T47D (cell line): ENCODE data around the gene MAP4.

Source experiments
- DNase-seq, 2 experiments: peaks; one replicate each; pipeline versions ENCODE4 v3.0.0 to v3.0.0-alpha.2; 2011 to 2012; ENCODE audit warnings: low read depth in 1 of 2, low spot score in 1 of 2
- JUND ChIP-seq: IDR thresholded peaks from 2 replicates; pipeline ENCODE4 v1.6.1; 2012; ENCODE audit warnings: low read depth
- in situ Hi-C: cut with HindIII; loops from 2 replicates; pipeline ENCODE4 v1.10.0; 2016; ENCODE audit warnings: low sequenced_read_pairs, low pct_unique_long_range_greater_than_20kb

MAP4 gene

DNA sequence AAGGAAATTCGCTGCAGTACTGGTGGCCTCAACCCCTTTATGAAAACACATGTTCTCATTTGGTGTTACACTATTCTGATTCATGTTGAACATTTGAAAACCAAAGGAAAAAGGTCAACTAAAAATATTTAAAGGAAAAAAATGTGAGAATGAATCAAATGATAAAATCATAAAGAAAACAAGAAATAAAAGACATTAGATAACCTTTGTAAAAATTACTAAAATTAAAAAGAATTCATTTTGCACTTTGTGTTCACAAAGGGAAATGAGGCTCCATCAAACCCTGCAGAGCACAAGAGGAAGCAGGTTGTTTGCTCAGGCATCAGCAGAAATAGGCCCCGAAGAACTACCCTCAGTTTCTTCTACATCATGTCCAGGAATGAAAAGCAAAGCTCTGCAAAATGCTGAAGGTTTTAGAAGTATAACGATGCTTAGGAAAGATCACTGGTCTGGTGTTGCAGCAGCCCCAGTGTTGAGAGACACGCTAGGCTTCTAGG lies 41.2 kb downstream of the MAP4 start:
- in situ Hi-C loops: no loop called here
- no peak for TF ChIP-seq JUND
- no peak for DNase-seq

DNA sequence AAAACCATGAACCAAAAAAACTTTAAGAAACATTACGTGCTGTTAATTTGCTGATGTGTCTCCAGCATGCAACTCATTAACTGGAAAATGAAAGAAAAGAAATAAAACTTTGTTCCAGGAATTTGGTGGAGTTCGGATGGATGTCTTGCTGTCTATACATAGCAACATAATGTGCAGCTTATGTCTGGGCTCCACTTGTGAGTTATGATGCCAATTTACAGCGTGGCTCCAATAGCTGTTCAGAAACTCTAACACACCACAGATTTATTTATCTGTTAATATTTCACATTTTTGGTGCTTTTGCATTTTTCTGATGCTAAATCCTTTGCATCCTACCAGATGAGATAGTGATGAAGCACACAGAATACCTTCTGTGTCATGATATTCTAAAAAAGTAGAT lies 45.1 kb downstream of the MAP4 start:
- in situ Hi-C loops: no loop called here
- no peak for DNase-seq
- TF ChIP-seq JUND: no peak

DNA sequence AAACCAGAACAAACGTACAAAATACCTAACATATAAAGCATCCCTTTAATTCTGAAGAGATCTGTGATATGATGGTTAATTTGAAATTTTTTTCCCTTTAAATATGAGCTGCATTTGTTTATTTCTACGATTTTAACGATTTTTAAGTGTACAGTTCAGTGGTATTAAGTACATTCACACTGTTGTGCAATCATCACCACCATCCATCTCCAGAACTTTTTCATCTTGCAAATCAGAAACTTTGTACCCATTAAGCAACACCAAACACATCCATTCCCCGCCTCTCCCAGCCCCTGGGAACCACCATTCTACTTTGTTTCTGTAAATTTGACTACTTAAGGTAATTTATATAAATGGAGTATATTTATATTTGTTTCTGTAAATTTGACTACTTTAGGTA lies 51.5 kb downstream of the MAP4 start:
- in situ Hi-C loops: no loop called here
- TF ChIP-seq JUND: no peak
- no peak for DNase-seq

DNA sequence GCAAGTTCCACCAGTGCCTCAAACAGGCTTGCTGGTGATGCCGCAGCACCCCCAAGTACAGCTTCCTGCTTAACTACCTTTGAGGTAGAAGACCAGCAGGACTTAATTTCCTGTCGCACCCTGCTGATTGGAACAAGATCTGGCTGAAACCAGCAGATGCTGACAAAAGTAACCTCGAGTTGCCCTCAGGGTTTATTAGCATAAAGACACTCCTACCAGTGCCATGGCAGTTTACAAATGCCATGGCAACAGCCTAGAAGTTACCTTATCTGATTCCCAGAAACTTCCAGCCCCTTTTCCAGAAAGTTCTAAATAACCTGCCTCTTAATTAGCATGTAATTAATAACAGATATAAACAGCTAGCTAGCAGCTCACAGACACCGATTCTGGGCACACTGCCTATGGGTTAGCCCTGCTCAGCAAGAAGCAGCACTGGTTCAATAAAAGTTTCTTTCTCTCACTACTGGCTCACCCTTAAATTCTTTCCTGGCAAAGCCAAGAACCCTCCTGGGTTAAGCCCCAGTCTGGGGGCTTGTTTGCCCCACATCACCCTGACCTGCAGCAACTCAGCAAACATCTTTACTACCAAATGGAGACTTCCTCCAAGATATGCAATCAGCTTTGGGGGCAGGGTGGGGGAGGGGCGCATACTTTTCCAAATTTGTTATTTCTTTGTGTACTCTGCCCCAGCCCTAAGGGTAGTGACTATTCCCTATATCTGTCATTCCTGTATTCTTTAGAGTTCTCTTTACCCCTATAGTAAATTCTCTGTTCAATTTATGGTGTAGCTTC lies 54.2 kb downstream of the MAP4 start:
- TF ChIP-seq JUND: no peak
- no peak for DNase-seq
- in situ Hi-C loops: no loop called here

DNA sequence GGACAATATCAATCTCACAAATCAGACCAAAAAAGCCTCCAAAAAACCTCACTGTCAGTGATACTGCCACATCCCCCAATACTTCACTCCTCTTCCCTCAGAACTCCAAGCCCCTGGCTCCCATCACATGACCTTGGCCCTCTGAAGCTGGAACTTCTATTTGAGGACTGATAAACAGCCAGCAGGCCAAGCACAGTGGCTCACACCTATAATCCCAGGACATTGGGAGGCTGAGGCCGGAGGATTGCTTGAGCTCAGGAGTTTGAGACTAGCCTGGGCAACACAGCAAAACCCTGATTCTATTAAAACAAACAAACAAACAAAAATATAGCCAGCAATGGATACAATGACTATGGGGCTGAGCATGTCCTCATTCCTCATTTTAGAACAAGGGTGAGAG lies 55.2 kb downstream of the MAP4 start:
- no peak for DNase-seq
- no peak for TF ChIP-seq JUND
- in situ Hi-C loops: no loop called here

DNA sequence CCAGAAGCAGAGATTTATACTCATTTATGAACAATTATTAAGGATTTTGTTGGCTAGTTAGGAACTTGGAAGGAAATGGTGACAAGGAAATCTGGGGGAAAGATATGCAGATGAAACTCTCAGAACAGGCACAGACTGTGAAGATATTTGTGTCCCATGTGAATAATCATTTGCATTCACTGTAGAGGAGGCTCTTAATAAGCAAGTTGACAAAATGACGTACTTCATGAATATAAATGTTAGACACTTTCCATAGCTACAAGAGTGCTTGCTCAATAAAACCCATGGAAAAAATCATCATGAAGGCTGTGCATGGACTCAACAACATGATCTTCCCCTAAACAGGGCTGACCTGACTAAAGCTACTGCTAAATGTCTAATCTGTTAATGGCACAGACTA lies 59.7 kb downstream of the MAP4 start:
- in situ Hi-C loops: no loop called here
- DNase-seq: no peak
- no peak for TF ChIP-seq JUND

DNA sequence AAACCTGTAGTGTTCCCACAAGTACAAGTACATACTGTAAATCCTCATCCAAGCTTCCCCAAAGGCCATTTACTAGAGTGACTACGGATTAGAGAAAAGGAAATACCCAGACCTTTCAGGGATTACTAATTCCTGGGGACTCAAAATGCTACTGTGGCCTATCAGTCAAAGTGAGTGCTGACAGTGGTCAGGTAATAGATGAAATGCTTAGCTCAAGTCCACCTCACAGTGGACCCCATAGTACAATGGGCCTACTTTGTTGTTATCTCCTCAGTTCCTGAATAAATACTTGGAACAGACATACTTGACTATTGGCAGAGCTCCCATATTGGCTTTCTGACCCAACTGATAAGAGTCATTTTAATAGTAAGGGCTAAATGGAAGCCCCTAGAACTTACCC lies 61.6 kb downstream of the MAP4 start:
- no peak for TF ChIP-seq JUND
- in situ Hi-C loops: no loop called here
- DNase-seq: no peak

DNA sequence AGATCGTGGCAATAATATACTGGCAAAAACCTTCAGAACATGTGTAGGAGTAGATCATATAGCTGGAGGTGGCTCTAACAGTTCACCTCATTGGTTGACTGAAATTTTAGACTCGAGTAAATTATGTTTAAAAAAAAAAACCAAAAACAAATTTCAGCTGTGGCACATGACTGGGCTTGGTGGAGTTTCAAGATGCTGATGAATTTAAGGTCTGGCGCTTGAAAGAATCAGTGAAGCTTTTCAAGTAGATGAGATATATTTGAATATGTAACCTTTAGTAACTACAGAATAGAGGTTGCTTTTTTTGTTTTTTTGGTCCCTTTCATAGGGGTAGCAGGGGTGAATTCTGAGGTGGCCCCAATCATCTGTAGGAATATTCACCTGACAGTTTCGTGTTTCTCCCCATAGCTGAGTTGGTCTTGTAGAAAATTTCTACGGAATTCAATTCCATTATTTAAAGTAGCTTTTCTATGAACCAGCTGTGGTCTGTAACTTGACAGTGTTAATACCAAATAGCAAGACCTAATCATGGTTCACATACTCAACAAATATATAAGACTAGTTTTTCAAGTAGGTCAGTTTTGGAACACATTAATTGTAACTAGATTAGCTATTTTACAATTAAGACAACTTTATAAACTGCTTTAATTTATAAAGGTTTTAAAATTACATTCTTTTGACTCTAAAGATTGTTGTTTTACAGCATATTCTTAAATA lies 65.6 kb downstream of the MAP4 start:
- in situ Hi-C loops: no loop called here
- DNase-seq: no peak
- TF ChIP-seq JUND: no peak

DNA sequence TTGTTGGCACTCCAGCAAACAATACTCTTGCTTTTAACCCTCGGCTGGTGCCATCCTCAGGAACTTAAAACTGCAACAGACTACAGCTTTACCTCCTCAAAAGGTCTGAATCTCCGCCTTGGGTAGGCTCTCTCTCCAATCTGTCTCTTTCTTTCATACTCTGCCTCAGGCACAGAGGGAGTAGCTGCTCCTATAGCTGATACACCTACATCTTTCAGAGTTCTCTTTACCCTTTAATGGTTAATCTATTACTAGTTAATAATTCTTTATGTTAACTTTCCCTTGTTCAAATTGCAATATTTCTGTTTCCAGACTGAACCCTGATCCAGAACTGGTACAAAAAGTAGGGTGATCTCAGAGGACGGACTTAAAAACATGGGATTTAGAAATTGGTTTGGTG lies 66.2 kb downstream of the MAP4 start:
- TF ChIP-seq JUND: no peak
- DNase-seq: no peak
- in situ Hi-C loops: no loop called here

DNA sequence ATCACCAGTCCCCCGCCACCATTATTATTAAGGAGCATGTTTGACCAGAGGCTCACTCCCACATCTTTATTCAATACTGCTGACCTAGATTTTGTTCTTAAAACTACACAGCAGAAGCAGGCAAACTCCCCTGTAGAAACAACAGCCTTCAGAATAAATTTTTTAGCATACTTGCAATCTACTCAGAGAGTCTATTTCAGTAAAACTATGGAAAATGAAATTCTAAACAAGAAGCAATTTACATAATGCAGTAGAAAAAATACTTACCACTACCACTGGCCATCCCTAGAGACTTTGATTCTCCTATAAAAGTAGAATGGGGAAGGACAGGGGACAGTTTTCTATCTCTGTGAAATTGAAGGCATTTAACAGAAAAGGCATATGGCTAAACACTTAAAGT lies 76.0 kb downstream of the MAP4 start:
- in situ Hi-C loops: no loop called here
- no peak for TF ChIP-seq JUND

DNA sequence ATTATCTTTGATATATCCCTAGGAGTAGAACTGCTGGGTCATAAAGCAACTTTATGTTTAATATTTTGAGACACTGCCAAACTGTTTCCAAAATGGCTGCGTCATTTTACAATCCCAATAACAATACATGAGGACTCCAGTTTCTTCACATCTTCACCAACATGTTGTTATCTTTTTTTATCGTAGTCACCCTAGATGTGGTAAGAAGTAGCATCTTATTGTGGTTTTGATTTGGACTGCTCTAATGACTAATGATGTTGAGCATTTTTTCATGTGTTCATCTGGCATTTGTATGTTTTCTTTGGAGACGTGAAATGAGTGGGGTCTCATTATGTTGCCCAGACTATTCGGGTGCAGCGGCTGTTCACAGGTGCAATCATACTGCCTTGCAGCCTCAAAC lies 83.8 kb downstream of the MAP4 start:
- in situ Hi-C loops: no loop called here
- DNase-seq: no peak
- no peak for TF ChIP-seq JUND

More for the DNA sequence above, 76.0 kb downstream of the MAP4 start:
- no peak for DNase-seq

DNA sequence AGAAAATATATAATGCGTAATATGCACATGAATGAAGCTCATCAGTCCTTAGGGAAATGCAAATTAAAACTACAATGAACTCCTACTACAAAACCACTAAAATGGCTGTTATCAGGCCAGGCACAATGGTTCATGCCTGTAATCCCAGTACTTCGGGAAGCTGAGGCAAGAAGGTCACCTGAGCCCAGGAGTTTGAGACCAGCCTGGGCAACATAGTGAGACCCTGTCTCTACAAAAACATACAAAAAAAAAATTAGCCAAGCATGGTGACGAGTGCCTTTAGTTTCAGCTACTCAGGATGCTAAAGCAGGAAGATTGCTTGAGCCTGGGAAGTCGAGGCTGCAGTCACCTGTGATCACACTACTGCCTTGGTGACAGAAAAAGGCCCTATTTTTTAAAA lies 85.2 kb downstream of the MAP4 start:
- in situ Hi-C loops: no loop called here
- DNase-seq: no peak
- no peak for TF ChIP-seq JUND

DNA sequence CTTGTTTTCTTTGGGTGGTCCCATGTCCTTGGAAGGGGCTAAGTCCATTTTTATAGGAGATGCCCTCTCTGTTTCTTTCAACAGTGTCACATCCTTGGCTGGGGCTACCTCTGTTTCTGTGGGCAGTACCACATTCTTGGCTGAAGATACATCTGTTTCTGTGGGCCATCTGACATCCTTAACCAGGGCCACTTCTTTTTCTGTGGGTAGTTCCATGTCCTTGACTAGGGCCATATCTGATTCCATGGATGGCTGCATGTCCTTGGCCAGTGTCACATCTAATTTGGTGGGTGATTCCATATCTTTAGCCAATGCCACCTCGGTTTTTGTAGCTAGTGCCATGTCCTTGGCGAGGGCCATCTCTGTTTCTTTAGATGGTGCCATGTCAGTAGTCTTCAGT lies 99.5 kb downstream of the MAP4 start:
- no peak for TF ChIP-seq JUND
- DNase-seq: no peak
- in situ Hi-C loops: no loop called here
